HG03175 (cell line): Measurements from ENCODE around the gene BCO1.
A peak's percentile ranks its signal among the peaks of the same experiment; 100 is the strongest.

Experiments used
- ATAC-seq: cut with Tn5 transposase; IDR thresholded peaks from one replicate; pipeline ENCODE4 v1.9.1; 2021; ENCODE audit warnings: mild to moderate bottlenecking, moderate library complexity; ENCODE audit not compliant: unreplicated experiment

The BCO1 gene

GRCh38 chr16:81315271-81316175 lies 77.0 kb downstream of the BCO1 start:
- ATAC-seq, result peak; percentile 33

GRCh38 chr16:81316176-81316496 lies 77.6 kb downstream of the BCO1 start:
- ATAC-seq, result no peak

GRCh38 chr16:81318711-81319110 lies 80.2 kb downstream of the BCO1 start:
- ATAC-seq, result no peak

GRCh38 chr16:81319221-81319912 lies 80.9 kb downstream of the BCO1 start:
- ATAC-seq, result no peak

GRCh38 chr16:81321039-81321438 lies 82.5 kb downstream of the BCO1 start:
- no peak for ATAC-seq

- ATAC-seq, result no peak
These were observed 83.0 kb downstream of the BCO1 start for GRCh38 chr16:81321536-81321935.

- no peak for ATAC-seq
These were observed 86.3 kb downstream of the BCO1 start for GRCh38 chr16:81324808-81325207.

- ATAC-seq, result no peak
These were observed 88.5 kb downstream of the BCO1 start for GRCh38 chr16:81327011-81327410.

- ATAC-seq, result no peak
These were observed 89.1 kb downstream of the BCO1 start for GRCh38 chr16:81327447-81328196.

GRCh38 chr16:81329947-81330346 lies 91.5 kb downstream of the BCO1 start:
- ATAC-seq, result no peak

- no peak for ATAC-seq
These were observed 94.9 kb downstream of the BCO1 start for GRCh38 chr16:81333356-81333755.

- no peak for ATAC-seq
These were observed 97.2 kb downstream of the BCO1 start for GRCh38 chr16:81335669-81336068.

- no peak for ATAC-seq
These were observed 98.6 kb downstream of the BCO1 start for GRCh38 chr16:81337097-81337496.
